ENCODE data around the gene OCLN. TPM values are rescaled to one million over a fixed set of nuclear protein-coding genes. Genes with fewer than 3 reads are reported as not detected.

Gene OCLN
- total RNA-seq, 1 experiment from 2014 or later: 56.7 TPM

DNA sequence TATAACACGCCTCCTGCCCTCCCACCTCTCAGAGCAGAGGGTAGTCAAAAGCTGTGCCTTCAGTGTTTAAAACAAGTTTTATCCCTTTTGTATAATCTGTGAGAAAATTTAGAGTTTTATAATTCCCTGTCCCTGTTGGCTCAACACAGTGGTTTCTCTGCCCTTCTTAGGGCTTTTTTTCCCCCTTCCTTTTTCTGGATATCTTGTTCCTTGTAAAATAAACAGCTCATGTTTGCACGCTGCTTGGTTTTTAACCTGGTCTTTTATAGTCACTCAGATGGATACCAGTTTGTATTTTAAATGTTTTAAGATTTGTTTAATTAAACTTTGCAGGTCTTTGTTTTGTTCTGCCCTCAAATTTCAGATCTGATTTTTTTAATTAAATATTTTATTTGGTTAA is 26.7 kb downstream of the OCLN start:
- ChIA-PET CTCF (no interaction called here), RAD21 (ENCODE audit: low non-redundant PET in 1 of 2, low total read pairs in 2 of 2, uncharacterized antibody in 2 of 2, unreplicated experiment in 2 of 2) (no interaction called here), POLR2A (no interaction called here)
- intact Hi-C loops (cut with micrococcal nuclease): no loop called here
- no peak for DNase-seq (ENCODE audit: low read depth, low spot score)
- H2AFZ ChIP-seq (ENCODE audit: low read depth, low read length, poor library complexity, severe bottlenecking): no peak overlapping the region
- no TSS peak for BruUV-seq (replicated peaks)
- peaks cover 34% of the 10 kb centered on the region for H3K79me2 ChIP-seq (ENCODE audit: insufficient read depth, low read length)
- no peak overlapping the region for H3K9ac ChIP-seq (ENCODE audit: low read length)
- H3K9me2 ChIP-seq (ENCODE audit: insufficient read depth): no peaks in the 10 kb centered on the region
- H3K4me1 ChIP-seq (ENCODE audit: control insufficient read depth in 1 of 2, insufficient read depth in 2 of 2, low read length in 2 of 2): peaks cover 50% of the 10 kb centered on the region in 2 experiments
- H3K27me3 ChIP-seq (ENCODE audit: insufficient read depth, low read length): no peaks in the 10 kb centered on the region
- TF ChIP-seq EGR1 (IDR thresholded peaks at IDR 0.05; ENCODE audit: low read depth) (no peak), POLR2A (IDR thresholded peaks at IDR 0.05; ENCODE audit: borderline replicate concordance, extremely low read depth, insufficient read depth, insufficient read length) (no peak), FOSL1 (IDR thresholded peaks at IDR 0.05; ENCODE audit: low read depth) (no peak), ZNF274 (IDR thresholded peaks at IDR 0.05; ENCODE audit: low read depth, low read length) (no peak), SP1 (IDR thresholded peaks at IDR 0.05; ENCODE audit: low read depth) (no peak), SRF (IDR thresholded peaks at IDR 0.05; ENCODE audit: low read depth) (no peak), CBX3 (IDR thresholded peaks at IDR 0.05; ENCODE audit: low read depth) (no peak), SIN3A (IDR thresholded peaks at IDR 0.05; ENCODE audit: low read depth) (no peak), ELF1 (IDR thresholded peaks at IDR 0.05; ENCODE audit: borderline replicate concordance, low read depth) (no peak), EZH2phosphoT487 (IDR thresholded peaks at IDR 0.05; ENCODE audit: borderline replicate concordance) (no peak), CEBPB (IDR thresholded peaks at IDR 0.05; ENCODE audit: low read depth) (no peak), YY1 (IDR thresholded peaks at IDR 0.05; ENCODE audit: extremely low read depth, insufficient replicate concordance, low read depth, low read length) (no peak), TCF7L2 (IDR thresholded peaks at IDR 0.05; ENCODE audit: borderline replicate concordance, extremely low read depth, insufficient read depth, insufficient read length) (no peak), POLR2AphosphoS5 (IDR thresholded peaks at IDR 0.05; ENCODE audit: low read depth, low read length) (no peak), EZH2 (IDR thresholded peaks at IDR 0.05) (no peak), ZFX (IDR thresholded peaks at IDR 0.05) (no peak)
- TF ChIP-seq, protein P1, sequence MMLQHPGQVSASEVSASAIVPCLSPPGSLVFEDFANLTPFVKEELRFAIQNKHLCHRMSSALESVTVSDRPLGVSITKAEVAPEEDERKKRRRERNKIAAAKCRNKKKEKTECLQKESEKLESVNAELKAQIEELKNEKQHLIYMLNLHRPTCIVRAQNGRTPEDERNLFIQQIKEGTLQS (IDR thresholded peaks at IDR 0.05): no peak
- TF ChIP-seq, protein P2, sequence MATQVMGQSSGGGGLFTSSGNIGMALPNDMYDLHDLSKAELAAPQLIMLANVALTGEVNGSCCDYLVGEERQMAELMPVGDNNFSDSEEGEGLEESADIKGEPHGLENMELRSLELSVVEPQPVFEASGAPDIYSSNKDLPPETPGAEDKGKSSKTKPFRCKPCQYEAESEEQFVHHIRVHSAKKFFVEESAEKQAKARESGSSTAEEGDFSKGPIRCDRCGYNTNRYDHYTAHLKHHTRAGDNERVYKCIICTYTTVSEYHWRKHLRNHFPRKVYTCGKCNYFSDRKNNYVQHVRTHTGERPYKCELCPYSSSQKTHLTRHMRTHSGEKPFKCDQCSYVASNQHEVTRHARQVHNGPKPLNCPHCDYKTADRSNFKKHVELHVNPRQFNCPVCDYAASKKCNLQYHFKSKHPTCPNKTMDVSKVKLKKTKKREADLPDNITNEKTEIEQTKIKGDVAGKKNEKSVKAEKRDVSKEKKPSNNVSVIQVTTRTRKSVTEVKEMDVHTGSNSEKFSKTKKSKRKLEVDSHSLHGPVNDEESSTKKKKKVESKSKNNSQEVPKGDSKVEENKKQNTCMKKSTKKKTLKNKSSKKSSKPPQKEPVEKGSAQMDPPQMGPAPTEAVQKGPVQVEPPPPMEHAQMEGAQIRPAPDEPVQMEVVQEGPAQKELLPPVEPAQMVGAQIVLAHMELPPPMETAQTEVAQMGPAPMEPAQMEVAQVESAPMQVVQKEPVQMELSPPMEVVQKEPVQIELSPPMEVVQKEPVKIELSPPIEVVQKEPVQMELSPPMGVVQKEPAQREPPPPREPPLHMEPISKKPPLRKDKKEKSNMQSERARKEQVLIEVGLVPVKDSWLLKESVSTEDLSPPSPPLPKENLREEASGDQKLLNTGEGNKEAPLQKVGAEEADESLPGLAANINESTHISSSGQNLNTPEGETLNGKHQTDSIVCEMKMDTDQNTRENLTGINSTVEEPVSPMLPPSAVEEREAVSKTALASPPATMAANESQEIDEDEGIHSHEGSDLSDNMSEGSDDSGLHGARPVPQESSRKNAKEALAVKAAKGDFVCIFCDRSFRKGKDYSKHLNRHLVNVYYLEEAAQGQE (IDR thresholded peaks at IDR 0.05; ENCODE audit: low read depth): no peak
- TF ChIP-seq, protein P3, sequence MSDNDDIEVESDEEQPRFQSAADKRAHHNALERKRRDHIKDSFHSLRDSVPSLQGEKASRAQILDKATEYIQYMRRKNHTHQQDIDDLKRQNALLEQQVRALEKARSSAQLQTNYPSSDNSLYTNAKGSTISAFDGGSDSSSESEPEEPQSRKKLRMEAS (IDR thresholded peaks at IDR 0.05): no peak
- H3K9me3 ChIP-seq (ENCODE audit: control insufficient read depth in 1 of 2, insufficient read depth in 1 of 2, low read depth in 1 of 2, low read length in 2 of 2): no peaks in the 10 kb centered on the region
- H3K4me3 ChIP-seq (replicated peaks in 1 of 2; ENCODE audit: low read depth in 1 of 2, low read length in 2 of 2): no peak overlapping the region
- no peaks in the 10 kb centered on the region for H3K36me3 ChIP-seq (ENCODE audit: control insufficient read depth in 1 of 2, insufficient read depth in 2 of 2, low read length in 2 of 2)
- no peak overlapping the region for H3K4me2 ChIP-seq (ENCODE audit: low read length)
- ATAC-seq: no peak
- H3K27ac ChIP-seq (ENCODE audit: low read depth, low read length): no peak overlapping the region
- H4K20me1 ChIP-seq (ENCODE audit: insufficient read depth): no peaks in the 10 kb centered on the region; the same call in 1 of the 2 replicates
